Neural progenitor cell (in vitro differentiated cells): ENCODE measurements around the gene RNLS.

Source experiments
- EZH2 ChIP-seq: fragments of 200-600 bp; sonication (generic); IDR thresholded peaks from 2 replicates; pipeline ENCODE4 v1.6.1; 2017; ENCODE audit warnings: antibody characterized with exemption, mild to moderate bottlenecking, moderate library complexity
- EZH2phosphoT487 ChIP-seq: fragments of 200-600 bp; sonication (generic); IDR thresholded peaks from 2 replicates; pipeline ENCODE4 v1.6.1; 2017; ENCODE audit warnings: antibody characterized with exemption
- TF ChIP-seq, protein P1 (sequence below): fragments of 200-600 bp; sonication (generic); IDR thresholded peaks from 2 replicates; pipeline ENCODE4 v1.5.1; 2017; ENCODE audit warnings: antibody characterized with exemption, mild to moderate bottlenecking

DNA sequence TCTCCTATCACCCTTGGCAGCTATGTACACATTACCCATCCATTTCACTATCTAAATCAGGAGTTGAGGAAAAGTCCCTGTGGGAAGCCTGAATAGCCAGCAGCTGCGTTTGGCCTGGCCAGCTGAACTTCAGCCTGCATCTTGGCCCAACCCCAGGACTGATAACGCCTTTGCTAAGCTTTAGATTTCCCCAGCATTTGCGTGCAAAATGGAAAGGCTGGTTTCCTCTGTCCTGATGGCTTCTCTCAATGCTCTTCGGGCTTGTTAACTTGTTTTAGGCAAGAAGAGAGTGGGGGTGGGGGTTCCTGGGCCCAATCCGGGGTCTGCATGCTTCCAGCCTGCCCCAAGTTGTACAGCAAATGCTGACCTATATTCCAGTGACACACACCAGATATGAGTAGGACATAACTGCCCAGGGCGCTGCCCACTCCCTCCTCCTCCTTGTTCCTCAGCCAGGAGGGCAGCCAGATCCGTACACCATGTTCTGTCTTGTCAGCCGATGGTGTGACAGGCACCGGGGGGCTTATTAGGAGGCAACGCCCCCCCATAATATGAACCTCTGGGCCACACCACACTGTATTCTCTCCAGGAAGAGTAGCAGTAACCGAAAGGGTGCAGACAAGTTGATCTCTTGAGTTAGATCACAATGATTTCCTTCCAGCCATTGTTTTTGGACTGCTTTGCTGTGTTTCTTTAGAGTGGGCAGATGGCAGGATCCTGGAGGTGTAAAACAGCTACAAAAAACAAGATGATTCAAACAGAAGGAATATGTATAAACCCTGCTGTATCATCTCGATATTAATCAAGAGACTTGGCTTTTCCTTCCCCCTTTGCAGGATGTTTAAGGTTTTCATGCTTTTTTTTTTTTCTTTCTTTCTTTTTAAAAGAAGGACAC lies 339.0 kb downstream of the RNLS start:
- no peak for TF ChIP-seq EZH2
- TF ChIP-seq, protein P1, sequence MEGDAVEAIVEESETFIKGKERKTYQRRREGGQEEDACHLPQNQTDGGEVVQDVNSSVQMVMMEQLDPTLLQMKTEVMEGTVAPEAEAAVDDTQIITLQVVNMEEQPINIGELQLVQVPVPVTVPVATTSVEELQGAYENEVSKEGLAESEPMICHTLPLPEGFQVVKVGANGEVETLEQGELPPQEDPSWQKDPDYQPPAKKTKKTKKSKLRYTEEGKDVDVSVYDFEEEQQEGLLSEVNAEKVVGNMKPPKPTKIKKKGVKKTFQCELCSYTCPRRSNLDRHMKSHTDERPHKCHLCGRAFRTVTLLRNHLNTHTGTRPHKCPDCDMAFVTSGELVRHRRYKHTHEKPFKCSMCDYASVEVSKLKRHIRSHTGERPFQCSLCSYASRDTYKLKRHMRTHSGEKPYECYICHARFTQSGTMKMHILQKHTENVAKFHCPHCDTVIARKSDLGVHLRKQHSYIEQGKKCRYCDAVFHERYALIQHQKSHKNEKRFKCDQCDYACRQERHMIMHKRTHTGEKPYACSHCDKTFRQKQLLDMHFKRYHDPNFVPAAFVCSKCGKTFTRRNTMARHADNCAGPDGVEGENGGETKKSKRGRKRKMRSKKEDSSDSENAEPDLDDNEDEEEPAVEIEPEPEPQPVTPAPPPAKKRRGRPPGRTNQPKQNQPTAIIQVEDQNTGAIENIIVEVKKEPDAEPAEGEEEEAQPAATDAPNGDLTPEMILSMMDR: no peak
- no peak for TF ChIP-seq EZH2phosphoT487
